PFSK-1 (cell line): ENCODE results near the gene EIF4A2.

Experiments used
- POLR2AphosphoS5 ChIP-seq: IDR thresholded peaks from 2 replicates; pipeline ENCODE4 v1.6.1; 2012; ENCODE audit warnings: low read depth, mild to moderate bottlenecking, control low read depth, low read length, moderate library complexity
- SIN3A ChIP-seq: IDR thresholded peaks from 2 replicates; pipeline ENCODE4 v1.6.1; 2012; ENCODE audit warnings: mild to moderate bottlenecking, low read length, moderate library complexity, borderline replicate concordance; ENCODE audit not compliant: insufficient read depth
- TAF1 ChIP-seq: IDR thresholded peaks from 2 replicates; pipeline ENCODE4 v1.6.1; 2012; ENCODE audit warnings: low read length, control low read depth, borderline replicate concordance; ENCODE audit not compliant: insufficient read depth
- TF ChIP-seq, protein P1 (sequence below), 2 experiments: IDR thresholded peaks; 2 replicates each; pipeline versions ENCODE4 v1.6.1 to v1.8.0; 2011 to 2012; ENCODE audit warnings: low read depth in 2 of 2, low read length in 2 of 2, control low read depth in 1 of 2, inconsistent platforms in 1 of 2, mild to moderate bottlenecking in 1 of 2, moderate library complexity in 1 of 2; ENCODE audit not compliant: insufficient read depth in 1 of 2

DNA sequence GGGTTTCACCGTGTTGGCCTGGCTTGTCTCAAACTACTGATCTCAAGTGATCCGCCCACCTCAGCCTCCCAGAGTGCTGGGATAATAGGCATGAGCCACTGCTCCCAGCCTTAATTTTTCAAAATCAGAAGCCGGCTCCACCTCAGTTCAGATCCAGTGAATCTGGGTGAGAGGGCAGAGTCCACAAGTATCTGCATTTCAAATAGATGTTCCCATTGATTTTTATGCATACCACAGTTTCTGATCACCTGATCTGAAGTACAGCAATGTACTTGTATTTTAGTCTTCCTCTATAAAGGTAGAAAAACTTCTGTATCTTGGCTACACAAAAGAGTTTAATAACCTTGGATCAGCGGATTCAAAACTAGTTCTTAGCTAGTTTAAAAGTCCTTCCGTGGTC, 4.2 kb upstream of the EIF4A2 start:
- TF ChIP-seq POLR2AphosphoS5 (no peak), TAF1 (no peak), SIN3A (no peak)
- TF ChIP-seq, protein P1, sequence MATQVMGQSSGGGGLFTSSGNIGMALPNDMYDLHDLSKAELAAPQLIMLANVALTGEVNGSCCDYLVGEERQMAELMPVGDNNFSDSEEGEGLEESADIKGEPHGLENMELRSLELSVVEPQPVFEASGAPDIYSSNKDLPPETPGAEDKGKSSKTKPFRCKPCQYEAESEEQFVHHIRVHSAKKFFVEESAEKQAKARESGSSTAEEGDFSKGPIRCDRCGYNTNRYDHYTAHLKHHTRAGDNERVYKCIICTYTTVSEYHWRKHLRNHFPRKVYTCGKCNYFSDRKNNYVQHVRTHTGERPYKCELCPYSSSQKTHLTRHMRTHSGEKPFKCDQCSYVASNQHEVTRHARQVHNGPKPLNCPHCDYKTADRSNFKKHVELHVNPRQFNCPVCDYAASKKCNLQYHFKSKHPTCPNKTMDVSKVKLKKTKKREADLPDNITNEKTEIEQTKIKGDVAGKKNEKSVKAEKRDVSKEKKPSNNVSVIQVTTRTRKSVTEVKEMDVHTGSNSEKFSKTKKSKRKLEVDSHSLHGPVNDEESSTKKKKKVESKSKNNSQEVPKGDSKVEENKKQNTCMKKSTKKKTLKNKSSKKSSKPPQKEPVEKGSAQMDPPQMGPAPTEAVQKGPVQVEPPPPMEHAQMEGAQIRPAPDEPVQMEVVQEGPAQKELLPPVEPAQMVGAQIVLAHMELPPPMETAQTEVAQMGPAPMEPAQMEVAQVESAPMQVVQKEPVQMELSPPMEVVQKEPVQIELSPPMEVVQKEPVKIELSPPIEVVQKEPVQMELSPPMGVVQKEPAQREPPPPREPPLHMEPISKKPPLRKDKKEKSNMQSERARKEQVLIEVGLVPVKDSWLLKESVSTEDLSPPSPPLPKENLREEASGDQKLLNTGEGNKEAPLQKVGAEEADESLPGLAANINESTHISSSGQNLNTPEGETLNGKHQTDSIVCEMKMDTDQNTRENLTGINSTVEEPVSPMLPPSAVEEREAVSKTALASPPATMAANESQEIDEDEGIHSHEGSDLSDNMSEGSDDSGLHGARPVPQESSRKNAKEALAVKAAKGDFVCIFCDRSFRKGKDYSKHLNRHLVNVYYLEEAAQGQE (IDR thresholded peaks at IDR 0.05; ENCODE audit: insufficient read depth in 1 of 2, low read depth in 2 of 2, low read length in 2 of 2): no peak
